HepG2 (cell line): Measurements from ENCODE around the gene RUVBL2. TPM values are rescaled to one million over a fixed set of nuclear protein-coding genes. Genes with fewer than 3 reads are reported as not detected.

Experiments
- POLR2AphosphoS5 ChIP-seq: IDR thresholded peaks from 2 replicates; pipeline ENCODE4 v1.6.1; 2012; ENCODE audit warnings: low read depth, low read length
- ZFY ChIP-seq: sonication (generic); formaldehyde crosslinking; IDR thresholded peaks from 2 replicates; pipeline ENCODE4 v1.4.0; 2020; ENCODE audit warnings: missing genetic modification reagents
- ZNF326 ChIP-seq: sonication (generic); formaldehyde crosslinking; IDR thresholded peaks from 2 replicates; pipeline ENCODE4 v1.4.0; 2020; ENCODE audit warnings: missing genetic modification reagents, borderline replicate concordance
- ZNF766 ChIP-seq: sonication (generic); formaldehyde crosslinking; IDR thresholded peaks from 2 replicates; pipeline ENCODE4 v1.5.0; 2020; ENCODE audit warnings: missing genetic modification reagents, borderline replicate concordance
- polyA plus RNA-seq, 8 experiments: library from polyadenylated mRNA; depleted of rRNA in 3 of 8; stranded (reverse) in 7 of 8; unstranded in 1 of 8; fragments of >200 nt; fragmentation: Illumina TruSeq in 4 of 8; extraction: Trizol in 4 of 8; gene quantifications; 2 replicates each; pipeline versions ENCODE4 v1.2.1 to v1.2.3, GENCODE V29; 2011 to 2016; ENCODE audit warnings: low read depth in 4 of 8, missing spikeins in 1 of 8, mixed read lengths in 1 of 8; ENCODE audit not compliant: insufficient read depth in 1 of 8
- total RNA-seq, 5 experiments: library from RNA; depleted of rRNA; stranded (reverse); fragments of >200 nt; fragmentation: Illumina TruSeq; extraction: Trizol; gene quantifications; 2 replicates each; pipeline ENCODE4 v1.2.3, GENCODE V29; 2016; ENCODE audit warnings: low read depth in 1 of 5
- TF ChIP-seq, protein P1 (sequence below), 2 experiments: sonication (generic) in 1 of 2; formaldehyde crosslinking in 1 of 2; IDR thresholded peaks; 2 replicates each; pipeline versions ENCODE4 v1.6.1 to v1.9.0; 2014 to 2022; ENCODE audit warnings: antibody characterized with exemption in 1 of 2, borderline replicate concordance in 1 of 2, inconsistent platforms in 1 of 2, low read depth in 1 of 2, missing genetic modification reagents in 1 of 2

Gene RUVBL2
- total and polyA plus RNA-seq, 2 of the 13 experiments (the other 11 are each of a cell fraction or from before 2014, with no cell fraction given), result 120 to 122 TPM

DNA sequence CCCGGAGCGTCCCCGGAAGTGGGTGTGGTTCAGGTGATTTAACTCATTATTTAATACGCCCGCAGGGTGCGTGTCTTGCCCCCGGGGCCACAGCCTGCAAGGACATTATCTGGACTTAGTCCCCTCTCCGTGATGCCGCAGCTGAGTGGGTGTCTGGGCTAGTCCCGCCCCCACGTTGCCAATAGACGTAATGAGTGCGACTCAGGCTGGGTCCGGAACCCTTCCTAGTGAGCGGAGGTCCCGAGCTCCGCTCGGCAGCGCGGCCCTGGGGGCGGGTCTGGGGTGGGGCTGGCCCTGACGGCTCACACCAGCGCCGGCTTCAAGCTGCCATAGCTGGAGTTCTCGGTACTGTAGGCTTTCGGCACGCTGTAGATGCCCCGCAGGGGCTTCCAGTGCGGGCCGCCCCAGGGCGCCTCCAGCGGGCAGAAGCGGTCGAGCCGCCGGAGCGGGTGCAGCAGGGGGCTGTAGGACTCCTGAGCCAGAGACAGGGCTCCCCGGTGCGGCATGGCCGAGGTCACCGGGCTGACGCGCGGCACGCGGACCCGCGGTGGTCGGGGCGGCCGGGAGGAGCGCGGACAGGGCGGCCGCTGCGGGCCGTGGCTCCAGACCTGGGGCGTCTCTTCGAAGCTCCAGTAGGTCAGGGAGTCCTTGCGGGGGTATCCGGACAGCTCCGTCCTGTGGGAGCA lies 24.1 kb downstream of the RUVBL2 start (continued):
- TF ChIP-seq, protein P1, sequence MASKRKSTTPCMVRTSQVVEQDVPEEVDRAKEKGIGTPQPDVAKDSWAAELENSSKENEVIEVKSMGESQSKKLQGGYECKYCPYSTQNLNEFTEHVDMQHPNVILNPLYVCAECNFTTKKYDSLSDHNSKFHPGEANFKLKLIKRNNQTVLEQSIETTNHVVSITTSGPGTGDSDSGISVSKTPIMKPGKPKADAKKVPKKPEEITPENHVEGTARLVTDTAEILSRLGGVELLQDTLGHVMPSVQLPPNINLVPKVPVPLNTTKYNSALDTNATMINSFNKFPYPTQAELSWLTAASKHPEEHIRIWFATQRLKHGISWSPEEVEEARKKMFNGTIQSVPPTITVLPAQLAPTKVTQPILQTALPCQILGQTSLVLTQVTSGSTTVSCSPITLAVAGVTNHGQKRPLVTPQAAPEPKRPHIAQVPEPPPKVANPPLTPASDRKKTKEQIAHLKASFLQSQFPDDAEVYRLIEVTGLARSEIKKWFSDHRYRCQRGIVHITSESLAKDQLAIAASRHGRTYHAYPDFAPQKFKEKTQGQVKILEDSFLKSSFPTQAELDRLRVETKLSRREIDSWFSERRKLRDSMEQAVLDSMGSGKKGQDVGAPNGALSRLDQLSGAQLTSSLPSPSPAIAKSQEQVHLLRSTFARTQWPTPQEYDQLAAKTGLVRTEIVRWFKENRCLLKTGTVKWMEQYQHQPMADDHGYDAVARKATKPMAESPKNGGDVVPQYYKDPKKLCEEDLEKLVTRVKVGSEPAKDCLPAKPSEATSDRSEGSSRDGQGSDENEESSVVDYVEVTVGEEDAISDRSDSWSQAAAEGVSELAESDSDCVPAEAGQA (IDR thresholded peaks at IDR 0.05; ENCODE audit: low read depth), result no peak
- TF ChIP-seq, protein P1 (CRISPR knock-in tag; IDR thresholded peaks at IDR 0.05; ENCODE audit: borderline replicate concordance), result no peak
- TF ChIP-seq ZNF326, result no peak
- 0 out of 2 replicates have a peak, but pooled peaks have one; percentile 23 for TF ChIP-seq ZNF766 (CRISPR knock-in tag)
- TF ChIP-seq ZFY (CRISPR knock-in tag), result peak; percentile 47; the same call in 1 of the 2 replicates
- 0 out of 2 replicates have a peak, but pooled peaks have one; percentile 2 for TF ChIP-seq POLR2AphosphoS5
